ENCODE measurements around the gene SKAP2. TPM values are rescaled to one million over a fixed set of nuclear protein-coding genes. Genes with fewer than 3 reads are reported as not detected.

Gene SKAP2
- total and polyA plus RNA-seq, 2 of the 4 experiments (the other 2 are of a cell fraction) = 5.7 to 7.4 TPM

- H3K56ac ChIP-seq (ENCODE audit: extremely low read depth, insufficient read depth, low read length) = no peak overlapping the region
- no peak overlapping the region for H3K14ac ChIP-seq (replicated peaks; ENCODE audit: low read depth, low read length)
- H3K4me2 ChIP-seq (ENCODE audit: low read depth, low read length) = no peak overlapping the region
- H3K4me3 ChIP-seq (ENCODE audit: insufficient read depth, low read depth, low read length) = no peak overlapping the region
- no peak overlapping the region for H3K27ac ChIP-seq (ENCODE audit: insufficient read depth, low read length)
- intact Hi-C loops (cut with micrococcal nuclease) = no loop called here
- no peak overlapping the region for H3K23ac ChIP-seq (ENCODE audit: low read depth, low read length)
- 25% methylated on average over 5 of the region's 12 CpGs; no CpG with 5 or more reads in 1 of the 2 experiments for WGBS, 2 experiments (ENCODE audit: extremely low coverage in 2 of 2, insufficient read length in 1 of 2)
- no peak overlapping the region for H2BK15ac ChIP-seq (ENCODE audit: low read depth, low read length)
- H3K4ac ChIP-seq (ENCODE audit: low read depth, low read length) = no peak overlapping the region
- no peak overlapping the region for H4K5ac ChIP-seq (ENCODE audit: low read depth, low read length)
- TF ChIP-seq CTCF (conservative IDR thresholded peaks at IDR 0.05; ENCODE audit: low read depth, low read length) = no peak
- no peak for TF ChIP-seq RCOR1 (IDR thresholded peaks at IDR 0.05; ENCODE audit: insufficient replicate concordance, low read length)
- no peak for TF ChIP-seq BHLHE40 (IDR thresholded peaks at IDR 0.05; ENCODE audit: low read depth, low read length)
- H2AFZ ChIP-seq (replicated peaks; ENCODE audit: low read length, poor library complexity) = no peak overlapping the region
- no peak overlapping the region for H2AK9ac ChIP-seq (replicated peaks; ENCODE audit: low read depth, low read length, poor library complexity)
- H2AK5ac ChIP-seq (ENCODE audit: low read depth, low read length) = no peak overlapping the region
- no peak overlapping the region for H2BK120ac ChIP-seq (ENCODE audit: low read depth, low read length)
- dilution Hi-C loops (cut with HindIII; ENCODE audit: low sequenced_read_pairs, unreplicated experiment) = no loop called here
- in situ Hi-C loops (cut with MboI; ENCODE audit: low sequenced_read_pairs) = no loop called here
- H4K20me1 ChIP-seq (ENCODE audit: insufficient read depth, low read length) = no peaks in the 10 kb centered on the region
- no peak overlapping the region for H2BK20ac ChIP-seq (ENCODE audit: low read depth, low read length)
- H3K9me1 ChIP-seq (ENCODE audit: insufficient read depth, low read length) = no peaks in the 10 kb centered on the region
- H3K9ac ChIP-seq (ENCODE audit: low read depth, low read length) = no peak overlapping the region
- no peak overlapping the region for H2BK5ac ChIP-seq (ENCODE audit: low read depth, low read length, poor library complexity, severe bottlenecking)
- no peak overlapping the region for H4K91ac ChIP-seq (ENCODE audit: insufficient read depth, low read depth, low read length)
- H3K18ac ChIP-seq (ENCODE audit: low read depth, low read length) = no peak overlapping the region
- no peaks in the 10 kb centered on the region for H3K4me1 ChIP-seq (ENCODE audit: control insufficient read depth, insufficient read depth, low read length)
- no peaks in the 10 kb centered on the region for H3K79me1 ChIP-seq (ENCODE audit: low read depth in 1 of 2, low read length in 2 of 2)
- ChIA-PET POLR2A (ENCODE audit: unreplicated experiment) (no interaction called here), CTCF (no interaction called here)
- no peaks in the 10 kb centered on the region for H3K9me3 ChIP-seq (ENCODE audit: control insufficient read depth, insufficient read depth, low read length)
- no peaks in the 10 kb centered on the region for H3K36me3 ChIP-seq (ENCODE audit: control insufficient read depth, insufficient read depth, low read length)
- H4K8ac ChIP-seq (ENCODE audit: low read depth in 2 of 2, low read length in 2 of 2) = no peak overlapping the region
- no peaks in the 10 kb centered on the region for H3K27me3 ChIP-seq (ENCODE audit: control insufficient read depth, insufficient read depth, low read length)
- ATAC-seq (ENCODE audit: low read depth) (no peak), DNase-seq (no peak)
- BruUV-seq (replicated peaks) = no TSS peak
Measured at GRCh38 chr7:26618449-26618848, 245.9 kb downstream of the SKAP2 start.

Other genes starting within 250 kb of the SKAP2 start
- gene HOXA1, start 231.4 kb upstream of the SKAP2 start, total RNA-seq (2012; rRNA removed) = 0.54 and 0.83 TPM in 2 replicates
- gene HOXA1, start 231.4 kb upstream of the SKAP2 start, polyA plus RNA-seq (2012; rRNA removed) = 1.7 and 1.8 TPM in 2 replicates
- gene HOXA2, start 238.1 kb upstream of the SKAP2 start, total RNA-seq (2012; rRNA removed) = 1.6 and 1.7 TPM in 2 replicates
- gene HOXA2, start 238.1 kb upstream of the SKAP2 start, polyA plus RNA-seq (2012; rRNA removed) = 2.4 and 3.9 TPM in 2 replicates